ENCODE data around the gene CFAP126. TPM values are rescaled to one million over a fixed set of nuclear protein-coding genes. Genes with fewer than 3 reads are reported as not detected.

The CFAP126 gene
- total and polyA plus RNA-seq, 2 of the 13 experiments (the other 11 are each of a cell fraction or from before 2014, with no cell fraction given): not detected

DNA sequence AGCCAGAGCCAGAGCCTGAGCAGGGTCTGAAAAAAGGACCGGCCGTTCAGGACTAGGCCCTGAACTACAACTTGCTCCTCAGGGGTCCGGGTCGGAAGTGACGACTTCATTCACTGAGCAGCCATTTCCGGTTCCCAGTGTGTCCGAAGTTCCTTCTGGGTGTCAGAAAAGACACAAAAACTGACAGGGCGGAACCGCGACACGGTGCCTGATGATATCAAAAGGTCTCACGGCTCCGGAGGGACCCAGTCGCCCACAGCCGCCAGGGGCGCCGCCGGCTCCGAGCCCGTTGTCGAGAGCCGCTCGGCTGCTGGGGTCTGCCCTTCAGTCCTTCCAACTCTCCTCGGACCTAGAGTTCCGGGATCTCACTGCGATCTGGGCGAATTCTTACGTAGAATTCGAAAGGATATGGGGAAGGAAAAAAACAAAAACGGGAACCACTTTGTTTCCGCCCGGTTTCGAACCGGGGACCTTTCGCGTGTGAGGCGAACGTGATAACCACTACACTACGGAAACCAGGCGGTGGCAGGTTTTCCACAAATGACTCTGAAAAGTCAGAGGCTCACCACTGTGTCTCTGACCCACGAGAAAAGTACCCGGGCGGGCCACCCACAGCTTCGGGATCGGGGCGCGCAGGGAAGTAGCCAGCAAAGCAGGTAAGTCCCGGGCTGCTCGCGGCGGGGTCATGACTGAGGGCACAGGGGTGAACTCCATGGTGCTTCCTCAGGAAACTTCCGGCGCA, 31.8 kb upstream of the CFAP126 start (continued):
- TF ChIP-seq HOMEZ (CRISPR knock-in tag; IDR thresholded peaks at IDR 0.05; ENCODE audit: low read depth) (no peak), PITX1 (CRISPR knock-in tag; IDR thresholded peaks at IDR 0.05) (0 out of 2 replicates have a peak, but pooled peaks have one; percentile 9), ELF4 (CRISPR knock-in tag; IDR thresholded peaks at IDR 0.05; ENCODE audit: borderline replicate concordance) (peak; percentile 82), ZNF784 (CRISPR knock-in tag; IDR thresholded peaks at IDR 0.05; ENCODE audit: borderline replicate concordance) (no peak; the same call in 1 of the 2 replicates), PHF20 (CRISPR knock-in tag; IDR thresholded peaks at IDR 0.05) (peak; percentile 72), ZNF235 (CRISPR knock-in tag; IDR thresholded peaks at IDR 0.05; ENCODE audit: borderline replicate concordance) (no peak), EED (CRISPR knock-in tag; IDR thresholded peaks at IDR 0.05) (no peak), TEAD2 (CRISPR knock-in tag; IDR thresholded peaks at IDR 0.05) (no peak), MATR3 (CRISPR knock-in tag; IDR thresholded peaks at IDR 0.05) (no peak), IKZF4 (CRISPR knock-in tag; IDR thresholded peaks at IDR 0.05; ENCODE audit: borderline replicate concordance, low read depth, not compliant biosample characterization) (no peak), SCMH1 (CRISPR knock-in tag; IDR thresholded peaks at IDR 0.05; ENCODE audit: borderline replicate concordance) (no peak), CENPBD1 (CRISPR knock-in tag; IDR thresholded peaks at IDR 0.05; ENCODE audit: borderline replicate concordance, low read depth) (peak; percentile 52; the same call in 1 of the 2 replicates), ZNF607 (CRISPR knock-in tag; IDR thresholded peaks at IDR 0.05; ENCODE audit: borderline replicate concordance) (peak; percentile 86; the same call in 1 of the 2 replicates), ZNF720 (CRISPR knock-in tag; IDR thresholded peaks at IDR 0.05) (no peak), ESRRA (CRISPR knock-in tag; IDR thresholded peaks at IDR 0.05; ENCODE audit: low read depth) (peak; percentile 36), ZNF724P (CRISPR knock-in tag; IDR thresholded peaks at IDR 0.05; ENCODE audit: borderline replicate concordance) (no peak), NBN (conservative IDR thresholded peaks at IDR 0.05) (no peak), KLF11 (CRISPR knock-in tag; IDR thresholded peaks at IDR 0.05) (peak; percentile 63; the same call in 1 of the 2 replicates), ZNF34 (CRISPR knock-in tag; IDR thresholded peaks at IDR 0.05; ENCODE audit: borderline replicate concordance) (peak; percentile 55; the same call in 1 of the 2 replicates)
- TF ChIP-seq, protein P1, sequence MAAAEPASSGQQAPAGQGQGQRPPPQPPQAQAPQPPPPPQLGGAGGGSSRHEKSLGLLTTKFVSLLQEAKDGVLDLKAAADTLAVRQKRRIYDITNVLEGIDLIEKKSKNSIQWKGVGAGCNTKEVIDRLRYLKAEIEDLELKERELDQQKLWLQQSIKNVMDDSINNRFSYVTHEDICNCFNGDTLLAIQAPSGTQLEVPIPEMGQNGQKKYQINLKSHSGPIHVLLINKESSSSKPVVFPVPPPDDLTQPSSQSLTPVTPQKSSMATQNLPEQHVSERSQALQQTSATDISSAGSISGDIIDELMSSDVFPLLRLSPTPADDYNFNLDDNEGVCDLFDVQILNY (CRISPR knock-in tag; conservative IDR thresholded peaks at IDR 0.05): no peak
- TF ChIP-seq, protein P2, sequence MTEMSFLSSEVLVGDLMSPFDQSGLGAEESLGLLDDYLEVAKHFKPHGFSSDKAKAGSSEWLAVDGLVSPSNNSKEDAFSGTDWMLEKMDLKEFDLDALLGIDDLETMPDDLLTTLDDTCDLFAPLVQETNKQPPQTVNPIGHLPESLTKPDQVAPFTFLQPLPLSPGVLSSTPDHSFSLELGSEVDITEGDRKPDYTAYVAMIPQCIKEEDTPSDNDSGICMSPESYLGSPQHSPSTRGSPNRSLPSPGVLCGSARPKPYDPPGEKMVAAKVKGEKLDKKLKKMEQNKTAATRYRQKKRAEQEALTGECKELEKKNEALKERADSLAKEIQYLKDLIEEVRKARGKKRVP (CRISPR knock-in tag; IDR thresholded peaks at IDR 0.05): peak in 1 of 2 experiments; percentile 61; a peak in 2 of 4 replicates

Measured in HepG2 (cell line).